ENCODE data around the gene PTGR3.

PTGR3 gene

GRCh38 chr18:75234901-75235300 lies 26.0 kb upstream of the PTGR3 start:
- DNase-seq: no peak

- no peak for DNase-seq
These were observed 22.1 kb upstream of the PTGR3 start for GRCh38 chr18:75231053-75231406.

- no peak for DNase-seq
These were observed 21.5 kb upstream of the PTGR3 start for GRCh38 chr18:75230163-75231052.

GRCh38 chr18:75229437-75229836 lies 20.5 kb upstream of the PTGR3 start:
- no peak for DNase-seq

- DNase-seq: no peak
These were observed 20.0 kb upstream of the PTGR3 start for GRCh38 chr18:75228967-75229366.

- no peak for DNase-seq
These were observed 18.8 kb upstream of the PTGR3 start for GRCh38 chr18:75227535-75228296.

GRCh38 chr18:75226956-75227316 lies 18.0 kb upstream of the PTGR3 start:
- DNase-seq: no peak

GRCh38 chr18:75226286-75226955 lies 17.5 kb upstream of the PTGR3 start:
- no peak for DNase-seq

- no peak for DNase-seq
These were observed 14.9 kb upstream of the PTGR3 start for GRCh38 chr18:75223687-75224347.

GRCh38 chr18:75222407-75222806 lies 13.5 kb upstream of the PTGR3 start:
- DNase-seq: no peak

GRCh38 chr18:75221897-75222296 lies 13.0 kb upstream of the PTGR3 start:
- DNase-seq: no peak

- no peak for DNase-seq
These were observed 12.5 kb upstream of the PTGR3 start for GRCh38 chr18:75221397-75221796.

GRCh38 chr18:75220551-75221355 lies 11.8 kb upstream of the PTGR3 start:
- no peak for DNase-seq

GRCh38 chr18:75219745-75220375 lies 10.9 kb upstream of the PTGR3 start:
- DNase-seq: no peak

GRCh38 chr18:75218065-75218923 lies 9.4 kb upstream of the PTGR3 start:
- no peak for DNase-seq

GRCh38 chr18:75216911-75217689 lies 8.2 kb upstream of the PTGR3 start:
- no peak for DNase-seq

GRCh38 chr18:75216212-75216910 lies 7.4 kb upstream of the PTGR3 start:
- DNase-seq: no peak

GRCh38 chr18:75215663-75216062 lies 6.7 kb upstream of the PTGR3 start:
- no peak for DNase-seq

GRCh38 chr18:75214766-75215510 lies 6.0 kb upstream of the PTGR3 start:
- DNase-seq: no peak
